Spleen (tissue), 11 donors: ENCODE data around the gene SLC27A1. TPM values are rescaled to one million over a fixed set of nuclear protein-coding genes. Genes with fewer than 3 reads are reported as not detected.

Experiments used
- DNase-seq: peaks from one replicate; pipeline ENCODE4 v3.0.0-alpha.2; 2020
- H3K27ac ChIP-seq, 8 donors: fragments of 200-600 bp; sonication (generic) in 7 of 8; 1 replicate in 4 of 8; 2 replicates in 4 of 8; pipeline versions ENCODE4 v1.5.0 to v1.8.0; 2016 to 2021; ENCODE audit warnings: inconsistent platforms in 4 of 8, mild to moderate bottlenecking in 4 of 8, moderate library complexity in 1 of 8
- H3K27me3 ChIP-seq, 7 donors: fragments of 200-600 bp; sonication (generic) in 6 of 7; replicated peaks in 1 of 7; 1 replicate in 4 of 7; 2 replicates in 3 of 7; pipeline versions ENCODE4 v1.5.0 to v1.8.0; 2016 to 2021; ENCODE audit warnings: inconsistent platforms in 3 of 7, mild to moderate bottlenecking in 1 of 7
- H3K36me3 ChIP-seq, 6 donors: fragments of 200-600 bp; sonication (generic) in 5 of 6; 1 replicate in 4 of 6; 2 replicates in 2 of 6; pipeline versions ENCODE4 v1.5.0 to v1.8.0; 2016 to 2021; ENCODE audit warnings: inconsistent platforms in 2 of 6
- H3K4me1 ChIP-seq, 6 donors: fragments of 200-600 bp; sonication (generic) in 5 of 6; 1 replicate in 3 of 6; 2 replicates in 3 of 6; pipeline versions ENCODE4 v1.5.0 to v1.8.0; 2016 to 2021; ENCODE audit warnings: inconsistent platforms in 3 of 6
- H3K4me3 ChIP-seq, 8 donors: fragments of 200-600 bp; sonication (generic) in 7 of 8; 1 replicate in 4 of 8; 2 replicates in 4 of 8; pipeline versions ENCODE4 v1.5.0 to v1.8.0; 2016 to 2021; ENCODE audit warnings: inconsistent platforms in 4 of 8, mild to moderate bottlenecking in 4 of 8, moderate library complexity in 2 of 8
- H3K9me3 ChIP-seq, 8 donors: fragments of 200-600 bp; sonication (generic) in 7 of 8; 1 replicate in 4 of 8; 2 replicates in 4 of 8; pipeline versions ENCODE4 v1.5.0 to v1.8.0; 2016 to 2021; ENCODE audit warnings: inconsistent platforms in 4 of 8
- CTCF ChIP-seq, 11 experiments: fragments of 200-600 bp in 7 of 11; fragments of 450-650 bp in 4 of 11; sonication (generic) in 4 of 11; IDR thresholded peaks in 8 of 11; conservative IDR thresholded peaks in 3 of 11; 1 replicate in 7 of 11; 2 replicates in 4 of 11; pipeline versions ENCODE4 v1.4.0 to v1.8.0; 2016 to 2021; ENCODE audit warnings: antibody characterized with exemption in 11 of 11, inconsistent platforms in 4 of 11, mild to moderate bottlenecking in 1 of 11
- POLR2A ChIP-seq, 3 donors: fragments of 450-650 bp; IDR thresholded peaks; one replicate each; pipeline ENCODE4 v1.5.1; 2017; ENCODE audit warnings: antibody characterized with exemption in 3 of 3, mild to moderate bottlenecking in 1 of 3
- POLR2AphosphoS5 ChIP-seq, 3 donors: sonication (generic); formaldehyde crosslinking; IDR thresholded peaks; one replicate each; pipeline ENCODE4 v1.5.1; 2017; ENCODE audit warnings: antibody characterized with exemption in 3 of 3
- WGBS, 5 donors: extraction: QIAGEN DNeasy Blood & Tissue Kit in 3 of 5; methylation state at CpG; one replicate each; pipeline versions ENCODE4 v1.1.5 to v1.1.7; 2013 to 2018; 5-methylcytosine and 5-hydroxymethylcytosine counted together
- intact Hi-C: fragments of 100-400 bp; cut with DNase I; formaldehyde crosslinking; loops from one replicate; pipeline ENCODE4 v1.15.0; 2023; ENCODE audit warnings: low total_unique reads
- polyA plus RNA-seq, 3 donors: library from polyadenylated mRNA; stranded (reverse); fragments of 200-250 nt; gene quantifications; one replicate each; pipeline ENCODE4 v1.2.1, GENCODE V29; 2013
- total RNA-seq, 7 donors: library from RNA; depleted of rRNA in 3 of 7; stranded (reverse); fragments of >200 nt in 3 of 7; fragmentation: NEBNext Ultra II Directional in 4 of 7; extraction: Animal tissue kit (Norgen Biotek cat#: 25700) in 4 of 7; gene quantifications; one replicate each; pipeline versions ENCODE4 v1.1.0 to v1.2.1, GENCODE V29; 2016 to 2021
- donor health status: healthy with polysubstance abuse.
- donor health status: DM: no; HTN: no; CAD: no; lungs with moderate emphysema.
- donor health status: DM: no; HTN: no; CAD: no.
- donor health status: Bipolar disorder and iron deficiency.
- donor health status: healthy.
- donor health status: DM: no; HTN: no; CAD: no.
- donor health status: DM: yes; HTN: yes; CAD: no.

Gene SLC27A1
- total and polyA plus RNA-seq, 10 donors, result 4.8 to 23.3 (median 14.8) TPM

DNA sequence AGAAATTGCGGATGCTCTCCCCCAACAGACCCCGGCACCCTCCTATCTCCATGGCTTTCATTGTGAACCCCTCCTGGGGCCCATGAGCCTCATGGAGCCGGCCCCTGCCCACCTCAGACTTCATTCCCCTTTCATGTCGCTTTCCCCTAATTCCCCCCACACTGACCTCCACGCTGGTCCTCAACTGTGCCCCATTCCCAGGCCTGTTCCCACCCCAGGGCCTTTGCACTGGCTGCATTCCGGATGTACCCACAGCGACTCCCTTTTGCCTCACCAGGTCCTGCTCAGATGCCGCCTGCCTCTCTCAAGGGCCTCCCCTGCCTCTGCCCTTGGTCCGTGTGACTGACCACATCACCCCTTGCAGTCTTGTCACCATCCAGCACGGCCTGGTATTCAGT, 13.3 kb downstream of the SLC27A1 start:
- intact Hi-C loops, result no loop called here
- Histone ChIP-seq H3K9me3 (no peaks in the 10 kb centered on the region), H3K36me3 (no peaks in the 10 kb centered on the region), H3K27ac (no peak overlapping the region), H3K27me3 (no peaks in the 10 kb centered on the region), H3K4me3 (no peak overlapping the region), H3K4me1 (peaks cover 2 to 48% (median 17%) of the 10 kb centered on the region in 6 donors)
- 86 to 92% (median 90%) methylated on average over 10 of the region's 10 CpGs for WGBS, 5 donors
- TF ChIP-seq POLR2A (IDR thresholded peaks at IDR 0.05), result no peak
- TF ChIP-seq CTCF (IDR thresholded peaks at IDR 0.05 in 8 of 11, conservative IDR thresholded peaks at IDR 0.05 in 3 of 11), result no peak
- TF ChIP-seq POLR2AphosphoS5 (IDR thresholded peaks at IDR 0.05), result no peak
- DNase-seq, result no peak

DNA sequence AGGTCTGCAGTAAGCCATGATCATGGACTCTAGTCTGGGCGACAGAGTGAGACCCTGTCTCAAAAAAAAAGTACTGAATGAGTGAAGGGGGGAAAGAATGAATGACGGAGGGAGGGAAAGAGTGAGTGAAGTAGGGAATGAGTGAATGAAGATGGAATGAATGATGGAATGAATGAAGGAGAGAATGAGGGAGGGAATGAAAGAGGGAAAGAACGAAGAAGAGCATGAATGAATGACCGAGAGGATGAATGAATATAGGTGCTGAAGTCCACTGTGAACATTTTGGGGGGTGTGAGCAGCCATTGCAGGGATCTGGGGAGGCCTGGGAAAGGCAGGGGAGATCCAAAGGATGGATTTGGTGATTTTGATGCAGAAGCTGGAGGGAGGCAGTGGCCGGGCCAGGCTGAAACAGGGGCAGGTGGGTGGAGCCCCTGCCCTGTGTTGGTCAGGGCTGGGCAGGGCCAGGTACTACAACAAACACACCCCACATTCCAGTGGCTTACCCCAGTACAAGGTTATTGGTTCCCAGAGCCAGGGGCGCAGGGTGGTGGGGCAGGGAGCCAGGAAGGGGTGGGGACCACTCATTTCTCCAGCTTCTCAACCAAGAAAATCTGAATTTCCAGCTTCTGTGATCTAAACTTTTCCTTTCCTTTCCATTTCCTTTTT, 14.3 kb downstream of the SLC27A1 start:
- 84 to 99% (median 93%) methylated on average over 6 of the region's 6 CpGs for WGBS, 5 donors
- no peak for TF ChIP-seq POLR2AphosphoS5 (IDR thresholded peaks at IDR 0.05)
- no peak for TF ChIP-seq POLR2A (IDR thresholded peaks at IDR 0.05)
- no peak for TF ChIP-seq CTCF (IDR thresholded peaks at IDR 0.05 in 8 of 11, conservative IDR thresholded peaks at IDR 0.05 in 3 of 11)
- no peak for DNase-seq
- intact Hi-C loops, result no loop called here
- Histone ChIP-seq H3K27me3 (no peaks in the 10 kb centered on the region), H3K4me1 (peaks cover 4 to 53% (median 27%) of the 10 kb centered on the region in 6 donors), H3K36me3 (no peaks in the 10 kb centered on the region), H3K4me3 (no peak overlapping the region), H3K27ac (no peak overlapping the region), H3K9me3 (no peaks in the 10 kb centered on the region)

GRCh38 chr19:17486545-17487240, 16.4 kb downstream of the SLC27A1 start:
- Histone ChIP-seq H3K9me3 (no peaks in the 10 kb centered on the region), H3K4me3 (no peak overlapping the region), H3K4me1 (peaks cover 4 to 50% (median 26%) of the 10 kb centered on the region in 6 donors), H3K36me3 (no peaks in the 10 kb centered on the region), H3K27me3 (no peaks in the 10 kb centered on the region), H3K27ac (no peak overlapping the region)
- TF ChIP-seq CTCF (IDR thresholded peaks at IDR 0.05 in 8 of 11, conservative IDR thresholded peaks at IDR 0.05 in 3 of 11) (no peak), POLR2AphosphoS5 (IDR thresholded peaks at IDR 0.05) (peak in 1 of 3 donors; percentile 15)
- WGBS, 5 donors, result 94 to 97% (median 97%) methylated on average over 38 to 58 of the region's 58 CpGs
- no peak for DNase-seq
- intact Hi-C loops, result no loop called here
